Esophagus squamous epithelium (tissue), 4 donors: Measurements from ENCODE around the gene CD1E.

Source experiments
- CTCF ChIP-seq, 6 experiments: fragments of 450-650 bp in 4 of 6; fragments of 200-600 bp in 2 of 6; sonication (generic) in 2 of 6; IDR thresholded peaks; one replicate each; pipeline ENCODE4 v1.5.1; 2016 to 2019; ENCODE audit warnings: antibody characterized with exemption in 6 of 6, mild to moderate bottlenecking in 4 of 6, moderate library complexity in 4 of 6
- POLR2A ChIP-seq, 4 donors: fragments of 450-650 bp; IDR thresholded peaks; one replicate each; pipeline ENCODE4 v1.6.1; 2017; ENCODE audit warnings: antibody characterized with exemption in 4 of 4, mild to moderate bottlenecking in 4 of 4, moderate library complexity in 3 of 4

GRCh38 chr1:158323866-158324265 is 29.8 kb upstream of the CD1E start:
- TF ChIP-seq CTCF (IDR thresholded peaks at IDR 0.05), result no peak
- no peak for TF ChIP-seq POLR2A (IDR thresholded peaks at IDR 0.05)
